NCI-H2171 treated with DMSO at 0.1 percent for 48 hours (cell line): Measurements from ENCODE around the gene KRT38.

ENCODE experiments used
- DNase-seq: peaks from one replicate; lab custom pipeline; 2025; lab: John Stamatoyannopoulos, UW

Gene KRT38

DNA sequence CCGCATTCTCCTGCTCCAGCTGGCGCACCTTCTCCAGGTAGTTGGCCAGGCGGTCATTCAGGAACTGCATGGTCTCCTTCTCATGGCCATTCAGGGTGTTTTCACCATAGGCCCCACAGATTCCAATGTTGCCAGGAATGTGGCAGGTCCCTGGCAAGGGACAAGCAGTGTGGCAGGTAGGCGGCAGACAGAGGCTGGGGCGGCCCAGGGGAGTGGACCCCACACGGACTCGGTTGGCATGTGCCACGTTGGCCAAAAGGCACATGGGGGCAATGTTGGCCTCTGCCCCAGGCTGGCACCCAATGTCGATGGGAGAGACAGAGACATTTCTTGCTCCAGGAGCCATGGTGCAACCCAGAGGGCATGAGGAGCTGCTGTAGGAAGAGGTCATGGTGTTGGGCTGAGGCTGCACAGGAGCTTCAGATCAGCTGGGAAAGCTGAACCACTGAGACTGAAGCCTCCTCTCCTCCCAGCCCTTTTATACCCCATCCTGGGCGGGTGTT, at the start of gene KRT38:
TSS of gene KRT38 (minus strand) at position 453 of the 503 bp plus-strand sequence. CDS start at position 391, 62 bp downstream.
- DNase-seq = no peak

DNA sequence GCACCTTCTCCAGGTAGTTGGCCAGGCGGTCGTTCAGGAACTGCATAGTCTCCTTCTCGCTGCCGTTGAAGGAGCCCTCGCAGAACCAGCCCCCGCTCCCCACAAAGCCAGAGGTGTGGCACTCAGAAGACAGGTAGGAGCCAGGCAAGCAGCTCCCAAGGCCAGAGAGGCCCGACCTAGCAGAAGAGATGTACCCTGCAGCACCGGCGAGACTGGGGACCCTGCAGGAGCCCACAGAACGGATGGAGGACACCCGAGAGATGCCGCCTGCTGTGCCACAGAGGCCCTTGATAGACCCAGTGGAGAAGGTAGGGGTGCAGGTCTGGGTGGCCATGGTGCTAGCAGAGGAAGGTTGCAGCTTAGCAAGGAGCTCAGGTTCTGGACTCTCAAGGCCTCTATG, 48.7 kb upstream of the KRT38 start, which contains the start of gene KRT36:
TSS of gene KRT36 (minus strand) at position 380 of the 400 bp plus-strand sequence. CDS start at position 334, 46 bp downstream.
- no peak for DNase-seq

DNA sequence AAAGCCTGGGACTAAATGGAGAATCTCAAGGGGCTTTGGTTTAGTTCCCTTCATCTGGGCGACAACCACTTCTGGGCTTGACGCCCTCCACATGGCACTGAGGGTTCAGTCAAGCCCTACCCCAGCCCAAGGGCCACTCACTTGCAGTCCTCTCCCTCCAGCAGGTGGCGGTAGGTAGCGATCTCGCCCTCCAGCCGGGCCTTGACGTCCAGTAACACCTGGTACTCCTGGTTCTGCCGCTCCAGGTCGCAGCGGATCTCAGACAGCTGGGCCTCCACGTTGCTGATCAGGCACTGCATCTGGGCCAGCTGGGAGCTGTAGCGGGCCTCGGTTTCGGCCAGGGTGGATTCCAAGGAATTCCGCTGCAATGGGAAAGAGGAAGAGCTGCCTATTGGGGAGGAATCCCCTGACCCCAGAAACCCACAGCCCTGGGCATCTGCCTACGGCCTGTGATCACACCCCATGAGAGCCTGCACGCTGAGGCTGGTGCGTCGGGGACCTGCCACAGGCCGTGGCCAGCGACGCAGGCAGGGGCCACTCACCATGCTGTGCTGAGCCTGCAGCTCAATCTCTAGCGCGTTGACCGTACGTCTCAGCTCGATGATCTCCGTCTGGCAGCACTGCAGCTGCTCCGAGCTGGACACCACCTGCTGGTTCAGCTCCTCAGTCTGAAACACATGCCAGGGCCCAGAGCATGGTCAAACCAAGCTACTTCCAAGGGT, 46.2 kb upstream of the KRT38 start:
- no peak for DNase-seq

DNA sequence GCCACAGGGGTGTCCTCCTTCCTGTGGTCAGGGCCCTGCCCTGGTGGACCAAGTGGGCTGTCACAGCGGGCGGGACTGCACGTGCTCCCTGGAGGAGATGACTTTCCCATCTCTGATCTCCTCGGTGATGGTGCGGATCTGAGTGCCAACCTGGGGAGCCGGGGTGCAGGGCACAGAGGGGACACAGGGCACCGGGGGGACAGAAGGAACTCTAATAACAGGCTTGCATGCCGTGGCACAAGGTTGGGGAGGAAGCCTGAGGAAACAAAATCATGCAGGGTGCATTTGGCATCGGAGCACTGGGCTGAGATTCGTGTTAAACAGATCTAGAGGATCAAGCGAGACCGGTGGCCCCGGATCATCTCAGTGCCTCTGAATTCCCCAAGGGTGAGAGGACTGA, 45.5 kb upstream of the KRT38 start:
- no peak for DNase-seq

DNA sequence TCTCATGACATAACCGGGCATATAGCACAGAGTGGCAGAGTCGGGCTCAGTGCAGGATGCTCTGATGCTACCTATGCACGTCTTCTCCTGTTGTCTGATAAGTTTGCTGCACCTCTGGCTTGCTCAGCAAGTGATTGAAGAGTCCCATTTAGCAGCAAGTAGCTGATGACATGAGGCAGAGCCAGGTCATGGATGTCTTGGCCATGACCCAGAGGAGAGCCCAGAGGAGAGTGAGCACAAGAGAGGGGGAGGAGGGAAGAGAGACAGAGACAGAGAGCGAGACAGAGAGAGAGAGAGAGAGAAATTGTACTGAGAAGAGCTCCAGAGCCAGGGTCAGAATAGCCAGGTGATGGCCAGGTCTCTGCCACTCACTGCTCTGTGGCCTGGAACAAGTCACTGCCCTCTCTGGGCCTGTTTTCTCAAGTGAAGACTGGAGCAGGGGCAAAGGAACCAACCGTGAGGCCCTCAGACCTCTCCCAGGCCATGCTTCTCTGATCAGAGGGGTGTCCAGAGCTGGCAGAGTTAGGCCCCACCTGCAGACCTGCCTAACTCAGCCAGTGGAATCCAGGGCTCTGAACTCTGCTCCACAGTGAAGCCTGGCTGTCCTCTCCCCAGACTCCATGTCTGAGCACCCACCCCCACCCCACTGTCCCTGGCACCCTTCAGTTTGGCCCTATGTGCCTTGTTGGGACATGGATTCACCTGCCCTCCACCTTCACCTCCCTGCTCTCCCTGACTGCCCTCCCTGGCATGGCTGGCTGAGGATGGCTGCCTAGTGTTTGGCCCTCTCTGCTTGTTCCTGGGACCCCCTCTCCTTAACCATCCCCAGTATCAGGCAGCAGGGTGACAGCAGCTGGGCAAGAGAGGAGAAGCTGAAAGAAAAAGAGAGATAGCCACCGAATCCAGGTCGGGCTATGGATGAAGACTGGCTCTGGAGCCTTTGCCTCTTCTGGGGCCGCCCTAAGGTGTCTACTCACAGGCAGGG, 44.4 kb upstream of the KRT38 start:
- no peak for DNase-seq

DNA sequence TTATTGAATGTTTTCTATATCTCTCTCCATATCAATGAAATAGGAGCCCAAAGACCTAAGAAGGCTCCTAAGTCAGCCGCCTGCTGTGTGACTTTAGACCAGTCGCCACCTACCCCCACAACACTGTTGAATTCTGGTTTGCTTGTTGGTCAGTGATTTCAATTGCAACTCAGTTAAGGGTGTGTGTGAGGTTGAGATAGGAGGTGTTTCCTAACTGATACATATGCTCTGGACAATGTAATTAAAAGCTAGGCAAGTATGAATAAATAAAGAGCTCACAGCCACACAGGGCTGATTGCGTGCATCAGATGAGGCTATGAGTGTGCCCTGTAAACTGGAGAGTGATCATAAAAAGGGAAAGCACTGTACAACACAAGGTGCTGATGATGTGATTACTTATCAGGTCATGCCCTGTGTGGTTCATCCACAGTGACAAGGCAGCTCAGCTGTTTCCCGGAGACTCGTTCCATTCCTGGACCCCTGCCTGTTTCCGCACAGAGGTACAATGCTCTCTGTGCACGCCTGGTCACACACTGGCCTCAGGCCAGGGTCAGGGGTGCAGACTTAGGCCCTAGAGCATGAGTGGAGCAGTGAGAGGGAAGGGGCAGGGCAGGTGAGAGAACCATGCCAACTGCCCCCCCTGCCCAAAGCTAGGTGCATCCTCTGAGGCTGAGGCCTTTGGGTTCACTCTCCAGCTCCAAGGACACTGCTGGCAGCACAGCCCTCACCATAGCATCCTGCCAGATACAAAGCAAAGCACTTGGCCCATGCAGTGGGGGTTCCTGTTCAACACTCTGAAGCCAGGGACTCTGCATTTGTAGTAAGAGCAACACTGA, 43.4 kb upstream of the KRT38 start:
- DNase-seq = no peak

DNA sequence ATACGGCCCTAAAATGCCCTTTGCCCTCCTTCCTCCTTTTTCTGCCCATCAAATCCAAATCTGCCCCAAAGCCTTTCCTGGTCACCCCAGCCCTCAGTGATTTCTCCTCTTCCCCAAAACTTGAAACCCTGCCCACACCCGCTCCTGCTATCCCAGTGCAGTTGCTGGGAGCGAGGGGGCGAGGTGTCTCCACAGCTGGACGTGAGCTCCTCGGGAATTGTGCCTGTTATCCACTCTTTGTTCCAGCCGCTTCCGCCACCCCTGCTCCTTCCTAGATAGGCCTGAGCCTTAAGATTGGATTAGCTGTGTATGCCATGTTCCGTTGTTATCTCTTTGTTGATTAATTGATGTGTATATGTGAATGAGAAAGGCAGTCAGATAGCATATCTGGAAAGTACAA, 42.7 kb upstream of the KRT38 start:
- no peak for DNase-seq

DNA sequence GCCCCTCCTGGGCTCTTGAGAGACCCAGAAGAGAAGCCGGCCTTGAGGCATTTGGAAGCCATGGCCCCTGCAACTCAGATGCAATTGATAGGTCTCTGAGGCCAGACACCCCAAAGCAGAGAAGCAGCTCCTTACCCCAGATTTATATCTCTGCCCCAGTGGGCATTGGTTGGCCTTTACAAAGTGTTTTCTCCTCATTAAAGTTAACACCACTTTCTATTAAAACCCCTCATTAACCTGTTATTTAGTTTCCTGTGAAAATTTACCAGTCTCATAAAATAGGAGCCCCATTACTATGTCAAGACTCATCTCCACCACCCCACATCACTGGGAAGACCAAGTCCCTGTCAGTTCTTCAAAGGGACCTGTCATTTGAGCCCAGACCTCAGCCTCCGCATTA, 40.3 kb upstream of the KRT38 start, which contains the start of gene KRT35:
TSS of gene KRT35 (minus strand) at position 116 of the 400 bp plus-strand sequence. CDS start at position 62, 54 bp downstream.
- DNase-seq = no peak

DNA sequence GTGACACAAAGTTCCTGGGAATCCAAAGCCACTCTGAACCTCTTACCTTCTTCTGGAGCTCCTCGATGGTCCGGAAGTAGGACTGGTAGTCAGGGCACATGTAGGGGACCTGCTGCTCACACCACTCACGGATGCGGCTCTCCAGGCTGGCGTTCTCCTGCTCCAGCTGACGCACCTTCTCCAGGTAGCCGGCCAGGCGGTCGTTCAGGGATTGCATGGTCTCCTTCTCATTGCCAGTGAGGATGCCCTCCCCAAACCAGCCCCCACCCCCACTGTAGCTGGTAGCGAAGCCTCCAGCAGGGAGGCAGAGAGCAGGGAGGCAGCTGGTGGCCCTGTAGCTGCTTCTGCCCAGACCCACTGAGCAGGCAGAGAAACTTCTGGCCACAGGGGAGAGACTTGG, 39.8 kb upstream of the KRT38 start:
- no peak for DNase-seq

DNA sequence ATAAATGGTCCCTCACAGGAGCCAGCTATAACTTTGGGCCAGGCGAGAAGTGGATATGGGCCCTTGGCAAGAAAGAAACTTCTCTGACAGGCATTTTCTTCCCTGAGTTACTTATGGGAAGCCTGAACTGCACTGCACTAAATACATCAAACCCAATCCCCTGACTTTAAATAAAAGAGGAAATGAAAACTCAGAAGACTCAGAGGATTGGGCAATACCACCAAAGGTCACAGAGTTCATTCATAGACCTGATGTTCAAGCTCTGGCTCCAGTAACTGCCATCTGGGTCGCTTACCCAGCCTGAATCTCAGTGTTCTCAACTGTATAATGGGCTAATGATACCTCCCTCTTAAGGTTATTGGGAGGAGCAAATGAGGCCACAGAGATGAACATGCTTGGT, 39.4 kb upstream of the KRT38 start:
- DNase-seq = no peak

DNA sequence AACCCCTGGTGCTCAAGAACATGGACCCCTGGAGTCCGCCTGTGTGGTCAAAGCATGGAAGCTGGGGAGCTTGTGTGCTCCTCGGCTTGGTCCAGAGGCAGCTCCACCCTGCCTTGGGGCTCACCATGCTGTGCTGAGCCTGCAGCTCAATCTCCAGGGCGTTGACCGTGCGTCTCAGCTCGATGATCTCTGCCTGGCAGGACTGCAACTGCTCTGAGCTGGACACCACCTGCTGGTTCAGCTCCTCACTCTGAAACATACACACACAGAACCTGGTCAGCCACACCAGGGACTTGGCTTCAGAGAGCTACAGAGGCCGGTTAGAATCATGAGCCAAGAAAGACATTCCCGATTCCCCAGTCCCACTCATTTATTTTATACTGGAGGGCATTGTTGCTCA, 37.5 kb upstream of the KRT38 start:
- no peak for DNase-seq

DNA sequence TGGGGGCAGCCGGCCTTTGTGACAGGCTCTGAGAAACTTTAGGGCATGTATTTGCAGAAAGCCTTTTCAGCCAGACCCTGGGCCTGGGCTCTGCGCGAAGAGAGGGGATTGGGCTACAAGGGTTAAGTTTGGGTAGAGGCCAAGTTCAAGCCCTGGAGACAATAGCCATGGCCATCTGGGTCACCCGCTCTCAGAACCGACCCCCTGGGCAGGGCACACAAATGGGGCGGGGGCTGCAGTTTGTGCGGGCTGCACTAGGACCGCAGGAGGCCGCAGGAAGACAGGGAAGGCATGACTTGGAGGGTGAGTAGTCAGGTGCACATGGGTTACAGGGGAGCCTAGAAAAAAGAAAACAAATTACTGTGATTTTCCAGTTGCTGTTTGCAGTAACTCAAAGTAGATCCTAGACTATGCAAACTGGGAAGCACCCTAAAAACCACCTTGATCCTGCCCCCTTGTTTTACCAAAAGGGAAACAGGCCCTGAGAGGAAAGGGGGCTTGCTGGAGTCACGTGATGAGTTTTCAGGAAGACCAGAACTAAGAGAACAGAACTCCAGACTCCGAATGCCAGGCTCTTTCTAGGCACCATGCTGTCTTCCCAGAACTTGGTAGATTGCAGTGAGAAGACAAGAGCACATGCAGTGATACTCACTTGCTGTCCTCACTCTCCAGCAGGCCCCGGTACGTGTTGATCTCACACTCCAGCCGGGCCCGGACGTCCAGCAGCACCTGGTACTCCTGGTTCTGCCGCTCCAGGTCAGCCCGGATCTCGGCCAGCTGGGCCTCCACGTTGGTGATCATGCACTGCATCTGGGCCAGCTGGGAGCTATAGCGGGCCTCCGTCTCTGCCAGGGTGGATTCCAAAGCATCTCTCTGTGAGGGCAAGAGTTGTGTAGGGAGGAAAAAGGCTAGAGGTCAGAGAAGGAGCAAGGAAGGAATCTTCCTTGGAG, 36.4 kb upstream of the KRT38 start:
- DNase-seq = no peak

DNA sequence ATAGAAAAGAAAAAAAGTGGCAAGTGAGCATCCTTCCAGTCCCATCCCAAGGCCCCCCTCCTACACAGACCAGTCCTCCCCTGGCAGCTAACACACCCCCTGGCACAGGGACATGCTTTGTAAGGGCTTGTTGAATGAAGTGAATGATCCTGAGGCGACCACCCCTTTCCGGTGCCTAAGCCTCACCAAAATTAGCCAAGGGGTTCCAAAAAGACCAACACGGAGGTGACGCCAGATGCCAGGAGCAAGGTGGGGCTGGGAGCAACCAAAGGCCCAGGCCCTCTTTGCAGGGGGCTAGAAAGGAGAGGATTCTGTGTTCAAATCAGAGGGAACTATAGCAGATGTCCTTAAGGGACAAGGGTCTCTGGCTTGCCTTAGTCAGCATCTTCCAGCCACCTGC, 34.6 kb upstream of the KRT38 start:
- DNase-seq = no peak

DNA sequence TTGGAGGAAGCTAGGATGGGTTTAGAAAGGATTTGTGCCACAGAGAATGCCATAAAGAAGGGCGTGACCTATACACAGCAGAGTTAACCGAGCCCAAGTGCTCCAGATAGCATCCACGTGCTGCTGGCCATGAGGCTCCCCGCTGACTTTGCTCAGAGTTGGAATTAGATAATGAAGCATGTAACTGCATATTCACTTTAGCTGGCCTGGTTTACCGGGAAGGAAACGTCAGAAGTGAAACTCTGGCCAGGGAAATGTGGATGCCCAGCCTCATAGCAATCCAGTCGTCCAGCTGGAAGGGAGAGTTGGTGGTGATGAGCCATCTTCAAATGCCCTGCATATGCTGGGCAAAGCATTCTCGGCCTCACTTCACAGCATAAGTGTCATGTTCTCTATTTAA, 34.1 kb upstream of the KRT38 start:
- no peak for DNase-seq

DNA sequence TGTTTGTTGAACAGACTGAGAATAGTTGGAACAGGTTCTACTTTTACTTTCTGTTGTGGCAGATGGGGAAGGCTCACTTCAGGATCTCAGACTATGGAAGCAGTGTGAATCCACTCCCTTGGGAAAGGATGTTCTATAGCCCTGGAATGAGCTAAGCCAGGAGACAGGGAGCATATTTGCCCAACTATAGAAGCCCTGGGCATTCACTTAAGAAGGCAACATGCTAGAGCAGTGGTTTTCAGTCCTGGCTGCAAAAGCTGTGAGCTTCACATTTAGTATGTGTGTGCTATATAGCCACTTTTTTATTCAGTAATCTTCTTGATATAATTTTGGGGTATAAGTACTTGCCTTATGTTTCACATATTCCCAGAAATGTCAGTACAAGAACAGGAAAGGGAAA, 27.6 kb upstream of the KRT38 start:
- DNase-seq = no peak

DNA sequence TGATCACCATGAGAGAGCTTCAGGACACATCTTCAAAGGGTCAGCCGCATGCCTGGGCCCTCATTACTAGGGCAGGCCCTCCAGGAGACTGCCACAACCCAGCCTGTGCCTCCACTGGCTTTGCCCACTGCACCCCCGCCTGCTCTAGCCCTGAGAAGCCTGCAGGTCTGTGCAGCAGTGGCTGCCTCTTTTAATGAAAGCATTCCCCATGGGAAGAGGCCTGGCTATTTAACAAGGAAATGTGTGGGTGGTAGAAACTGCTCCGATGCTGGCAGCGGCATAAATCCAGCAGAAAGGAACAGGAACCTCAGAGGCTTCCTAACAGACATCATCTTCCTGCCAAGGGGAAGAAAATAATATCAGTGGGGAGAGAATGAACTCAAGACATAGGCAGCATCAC, 26.8 kb upstream of the KRT38 start:
- DNase-seq = no peak

DNA sequence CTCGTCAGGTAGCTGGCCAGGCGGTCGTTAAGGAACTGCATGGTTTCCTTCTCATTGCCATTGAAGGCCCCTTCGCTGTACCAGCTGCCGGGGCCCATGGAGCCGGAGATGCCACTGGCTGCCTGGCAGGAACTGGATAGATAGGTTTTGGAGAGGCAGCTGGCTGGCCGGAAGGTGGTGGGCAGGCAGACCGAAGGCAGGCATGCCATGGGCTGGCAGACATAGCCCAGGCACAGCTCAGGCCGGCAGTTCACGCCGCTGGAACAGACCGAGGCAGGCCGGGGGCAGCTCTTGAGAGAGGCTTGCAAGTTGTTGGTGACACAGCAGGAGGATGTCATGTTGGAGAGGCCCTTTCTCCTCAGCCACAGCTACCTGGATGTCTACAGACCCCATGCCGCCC, 26.2 kb upstream of the KRT38 start, which contains the start of gene KRT32:
TSS of gene KRT32 (minus strand) at position 399 of the 400 bp plus-strand sequence. CDS start at position 338, 61 bp downstream.
- no peak for DNase-seq

DNA sequence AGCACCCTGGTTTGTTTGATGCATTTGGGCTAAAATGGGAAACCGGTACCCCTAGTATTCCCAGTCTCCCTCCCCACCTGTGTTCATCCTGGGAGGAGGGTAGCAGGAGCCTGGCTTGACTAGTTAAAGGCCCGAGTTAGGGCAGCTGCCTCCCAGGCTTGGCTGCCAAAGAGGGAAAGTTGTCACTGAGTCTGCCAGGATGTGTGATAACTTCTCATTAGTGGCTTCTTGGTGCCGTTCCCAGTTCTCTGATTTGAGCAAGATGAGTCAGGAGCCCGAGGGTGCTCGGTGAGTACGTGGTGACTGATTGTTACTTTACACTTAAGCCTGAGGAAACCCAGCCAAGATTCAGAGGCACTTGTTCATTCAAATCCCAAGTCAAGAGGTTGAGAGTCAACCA, 23.9 kb upstream of the KRT38 start:
- no peak for DNase-seq

DNA sequence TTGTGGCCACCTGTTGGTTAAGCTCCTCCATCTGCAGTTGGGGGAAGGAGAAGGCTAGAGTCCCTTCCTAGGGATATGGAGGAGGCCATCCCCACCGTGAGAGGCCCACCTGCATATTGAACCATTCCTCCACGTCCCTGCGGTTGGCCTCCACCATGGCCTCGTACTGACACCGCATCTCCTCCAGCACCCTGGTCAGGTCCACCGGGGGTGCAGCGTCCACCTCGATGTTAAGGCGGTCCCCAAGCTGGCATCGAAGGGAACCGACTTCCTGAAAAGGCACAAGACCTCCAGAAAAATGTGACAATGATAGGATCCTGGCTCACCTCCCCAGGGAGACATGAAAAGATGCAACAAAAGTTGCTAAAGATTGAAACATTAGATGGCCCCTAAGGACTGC, 23.4 kb upstream of the KRT38 start:
- no peak for DNase-seq

DNA sequence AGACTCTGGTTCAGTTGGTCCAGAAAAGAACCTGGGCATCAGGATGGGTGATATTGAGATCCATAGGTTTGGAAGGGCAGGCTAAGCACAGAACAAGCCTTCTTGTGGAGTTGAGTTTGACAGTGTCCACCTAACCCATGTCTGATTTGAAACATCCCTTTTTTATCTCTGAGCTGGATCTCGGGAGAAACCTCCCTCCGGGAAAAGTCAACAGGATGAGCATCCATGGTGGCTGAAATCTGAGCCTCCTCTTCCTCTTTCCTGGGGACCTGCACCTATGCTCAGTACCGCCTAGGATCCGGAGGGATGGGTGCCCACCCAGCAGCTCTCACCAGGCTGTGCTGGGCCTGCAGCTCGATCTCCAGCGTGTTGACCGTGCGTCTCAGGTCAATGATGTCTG, 23.0 kb upstream of the KRT38 start:
- DNase-seq = no peak

DNA sequence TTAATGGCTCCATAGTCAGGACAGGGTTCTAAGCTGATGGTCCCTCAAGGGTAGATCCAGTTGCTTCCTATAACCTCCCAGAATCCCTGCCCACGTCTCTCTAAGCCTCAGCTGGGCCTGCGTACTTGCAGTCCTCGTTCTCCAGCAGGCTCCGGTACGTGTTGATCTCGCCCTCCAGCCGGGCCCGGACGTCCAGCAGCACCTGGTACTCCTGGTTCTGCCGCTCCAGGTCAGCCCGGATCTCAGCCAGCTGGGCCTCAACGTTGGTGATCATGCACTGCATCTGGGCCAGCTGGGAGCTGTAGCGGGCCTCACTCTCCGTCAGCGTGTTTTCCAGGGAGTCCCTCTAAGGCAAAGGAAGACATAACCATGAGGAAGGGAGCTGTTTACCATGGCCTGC, 21.9 kb upstream of the KRT38 start:
- DNase-seq = no peak
